Hematopoietic multipotent progenitor cell treated with erythropoietin and hydrocortisone succinate and interleukin-3 and kit ligand, for 8 days (in vitro differentiated cells): ENCODE results near the gene VEPH1.

ENCODE experiments used
- DNase-seq: peaks from one replicate; pipeline ENCODE4 v3.0.0-alpha.2; 2015

Gene VEPH1

DNA sequence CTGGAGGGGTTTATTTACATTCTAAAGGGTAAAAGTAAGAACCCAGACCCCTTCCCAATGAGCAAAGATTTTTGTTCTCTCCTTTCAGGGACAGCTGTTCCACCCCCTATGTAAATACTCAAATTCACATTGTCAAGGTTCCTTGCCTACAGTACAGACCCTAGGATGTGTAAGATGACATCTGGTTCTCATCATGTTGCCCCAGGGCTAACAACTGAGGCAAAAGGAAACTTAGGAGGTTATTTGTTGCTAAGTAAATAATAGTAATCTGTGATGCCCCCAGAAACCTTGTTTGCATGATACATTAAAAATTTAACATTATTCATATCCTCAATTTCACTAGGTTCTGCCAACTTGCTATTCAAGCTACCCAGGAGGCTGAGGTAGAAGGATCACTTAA, 208.3 kb downstream of the VEPH1 start:
- DNase-seq = no peak

DNA sequence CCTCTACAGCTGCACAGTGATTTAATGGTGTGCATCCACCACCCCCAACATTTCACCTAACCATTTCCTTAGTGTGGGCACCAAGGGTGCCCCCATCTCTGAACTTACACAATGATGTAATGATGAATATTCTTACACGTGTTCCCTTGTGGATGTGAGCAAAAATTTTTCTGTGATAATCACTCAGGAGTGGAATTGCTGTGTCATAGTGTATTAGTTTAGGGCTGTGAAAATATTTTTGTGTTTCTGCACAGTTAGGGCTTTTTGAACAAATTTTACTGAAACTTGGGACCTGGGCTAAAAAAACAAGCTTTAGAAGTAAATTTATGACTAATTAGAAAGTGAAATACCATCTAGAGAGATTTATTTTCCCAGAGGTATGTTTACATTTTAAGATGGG, 208.7 kb downstream of the VEPH1 start:
- no peak for DNase-seq

- no peak for DNase-seq
Measured at GRCh38 chr3:157290766-157291165, 212.4 kb downstream of the VEPH1 start.

DNA sequence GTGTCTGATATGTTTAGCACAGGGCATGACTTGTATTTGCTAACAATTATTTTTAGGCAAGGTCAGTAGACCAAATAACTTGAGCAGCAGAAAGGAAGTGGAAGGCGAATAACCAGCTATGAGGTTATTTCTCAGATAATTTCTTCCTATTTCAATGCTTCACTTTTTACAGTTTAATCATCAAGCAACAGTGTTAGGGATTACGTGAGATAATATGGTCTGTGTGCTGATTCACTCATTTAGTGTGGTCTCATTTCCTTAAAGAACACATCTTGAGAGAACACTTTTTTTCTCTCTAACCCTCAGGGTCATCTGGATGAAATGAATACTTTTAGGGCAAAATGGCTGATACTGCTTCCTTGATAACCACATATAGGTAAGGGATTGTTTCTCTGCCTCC, 217.2 kb downstream of the VEPH1 start:
- DNase-seq = no peak

GRCh38 chr3:157285141-157285540, 218.1 kb downstream of the VEPH1 start:
- DNase-seq = no peak

- no peak for DNase-seq
Measured at GRCh38 chr3:157284688-157285087, 218.5 kb downstream of the VEPH1 start.

GRCh38 chr3:157282261-157283191, 220.7 kb downstream of the VEPH1 start:
- DNase-seq = no peak

DNA sequence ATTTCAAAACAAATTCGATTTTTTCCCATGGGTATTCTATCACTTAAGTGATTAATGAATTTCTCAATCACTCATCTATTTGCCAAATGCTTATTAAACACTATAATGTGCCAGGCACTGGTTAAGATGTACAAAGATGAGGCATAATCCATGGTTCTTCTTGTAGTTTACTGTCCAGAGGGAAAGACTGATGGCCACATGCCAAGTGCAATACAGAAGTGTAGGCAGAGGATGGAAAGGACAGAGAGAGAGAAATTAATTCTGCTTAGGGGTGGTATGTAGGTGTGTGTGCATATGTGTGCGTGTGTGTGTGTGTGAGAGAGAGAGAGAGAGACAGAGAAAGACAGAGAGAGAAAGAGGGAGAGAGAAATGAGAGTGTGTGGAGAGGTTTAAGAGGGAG, 222.4 kb downstream of the VEPH1 start:
- DNase-seq = no peak

- no peak for DNase-seq
Measured at GRCh38 chr3:157280354-157280753, 222.9 kb downstream of the VEPH1 start.

GRCh38 chr3:157279237-157279636, 224.0 kb downstream of the VEPH1 start:
- no peak for DNase-seq

DNA sequence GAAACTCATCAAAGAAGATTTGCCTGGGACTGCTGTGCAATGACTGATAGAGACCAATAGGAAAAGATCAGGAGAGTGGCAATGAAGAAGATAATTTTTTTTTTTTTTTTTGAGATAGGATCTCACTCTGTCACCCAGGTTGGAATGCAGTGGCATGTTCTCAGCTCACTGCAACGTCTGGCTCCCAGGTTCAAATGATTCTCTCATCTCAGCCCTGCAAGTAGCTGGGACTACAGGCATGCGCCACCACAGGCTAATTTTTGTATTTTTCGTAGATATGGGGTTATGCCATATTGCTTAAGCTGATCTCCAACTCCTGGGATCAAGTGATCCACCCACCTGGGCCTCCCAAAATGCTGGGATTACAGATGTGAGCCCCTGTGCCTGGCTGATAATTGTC, 226.4 kb downstream of the VEPH1 start:
- DNase-seq = no peak

- no peak for DNase-seq
Measured at GRCh38 chr3:157275832-157276231, 227.4 kb downstream of the VEPH1 start.

- no peak for DNase-seq
Measured at GRCh38 chr3:157274644-157275137, 228.5 kb downstream of the VEPH1 start.

DNA sequence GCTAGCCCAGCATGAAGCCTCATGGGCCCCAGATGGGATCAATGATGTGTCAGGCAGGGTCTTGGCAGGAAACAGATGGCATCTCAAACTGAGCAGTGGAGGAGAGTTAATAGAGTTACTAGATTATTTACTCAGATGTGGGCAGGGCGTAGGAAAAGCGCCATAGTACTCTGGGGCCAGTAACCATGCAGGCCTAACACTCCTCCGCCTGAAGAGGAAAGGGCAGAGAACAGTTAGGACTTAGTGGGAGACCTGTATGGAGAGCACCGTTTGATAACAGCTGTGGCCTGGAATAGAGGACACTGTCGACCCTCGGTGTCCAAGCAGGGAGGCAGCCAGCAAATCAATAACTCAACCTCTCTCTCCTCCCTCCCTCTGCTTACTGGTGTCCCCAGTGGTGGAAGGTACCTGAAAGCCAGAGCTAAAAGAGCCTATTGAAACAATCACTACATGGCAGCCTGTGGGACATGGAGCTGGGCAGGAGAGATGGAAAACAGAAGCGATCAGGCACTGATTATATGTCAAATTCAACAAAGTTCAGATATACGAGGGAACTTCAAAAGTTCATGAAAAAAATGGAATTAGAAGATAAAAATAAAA, 231.8 kb downstream of the VEPH1 start:
- no peak for DNase-seq

- DNase-seq = no peak
Measured at GRCh38 chr3:157268026-157268425, 235.2 kb downstream of the VEPH1 start.

DNA sequence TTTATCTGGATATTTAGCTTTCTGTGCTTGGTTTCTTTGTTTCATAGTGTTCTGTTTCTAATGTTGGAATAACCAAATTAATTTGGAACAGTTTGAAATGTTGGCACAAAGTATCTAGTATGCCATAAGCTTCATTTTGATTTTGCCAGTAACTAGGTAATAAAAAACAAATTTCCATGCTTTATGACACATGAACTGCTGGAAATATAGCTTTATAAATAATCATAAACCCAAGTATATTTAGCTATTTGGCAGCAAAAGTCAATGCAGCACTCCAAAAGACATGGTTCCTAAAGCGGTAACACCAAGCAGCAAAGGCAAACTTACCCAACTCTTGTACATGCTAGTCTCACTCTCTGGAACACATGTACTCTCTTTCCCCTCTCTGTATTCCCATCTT, 237.3 kb downstream of the VEPH1 start:
- DNase-seq = no peak

DNA sequence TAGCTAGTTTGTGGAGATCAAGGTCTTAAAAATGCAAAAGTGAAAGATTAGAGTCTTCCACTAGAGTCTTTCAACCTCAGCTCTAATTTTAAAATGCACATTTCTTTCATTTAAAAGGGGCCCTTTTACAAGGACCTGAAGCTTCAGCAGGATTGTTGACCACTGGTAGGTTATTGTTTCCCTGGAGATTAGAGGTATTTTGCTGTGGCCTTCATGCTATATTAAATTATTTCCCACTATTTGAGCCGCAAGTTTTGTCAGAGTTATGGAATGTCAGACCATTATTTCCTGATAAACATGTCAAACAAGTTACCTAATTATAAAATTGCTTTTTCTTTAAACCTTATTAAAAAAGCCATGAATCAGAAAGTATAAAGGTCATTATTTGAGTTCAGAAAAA, 240.2 kb downstream of the VEPH1 start:
- DNase-seq = no peak

GRCh38 chr3:157261000-157261399, 242.2 kb downstream of the VEPH1 start:
- DNase-seq = no peak

GRCh38 chr3:157259825-157260224, 243.4 kb downstream of the VEPH1 start:
- DNase-seq = no peak

GRCh38 chr3:157257101-157257500, 246.1 kb downstream of the VEPH1 start:
- DNase-seq = no peak

DNA sequence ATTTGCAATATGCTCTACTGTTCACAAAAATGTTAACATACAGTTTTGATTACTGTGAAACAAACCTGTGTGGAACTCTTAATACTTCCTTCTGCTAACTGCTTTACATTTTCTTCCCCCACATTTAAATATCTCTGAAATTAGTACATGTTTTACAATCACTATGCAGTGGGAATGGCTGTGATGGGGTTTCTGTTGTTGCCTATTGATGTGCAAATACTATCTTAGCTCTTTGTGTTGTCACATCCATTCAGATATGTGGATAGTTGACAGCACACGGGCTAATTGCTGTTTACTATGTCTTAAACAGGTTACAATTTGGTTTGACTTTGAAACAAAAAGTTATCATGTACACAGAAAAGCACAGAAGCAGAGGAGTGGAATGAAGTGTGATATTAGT, 247.4 kb downstream of the VEPH1 start:
- no peak for DNase-seq

DNA sequence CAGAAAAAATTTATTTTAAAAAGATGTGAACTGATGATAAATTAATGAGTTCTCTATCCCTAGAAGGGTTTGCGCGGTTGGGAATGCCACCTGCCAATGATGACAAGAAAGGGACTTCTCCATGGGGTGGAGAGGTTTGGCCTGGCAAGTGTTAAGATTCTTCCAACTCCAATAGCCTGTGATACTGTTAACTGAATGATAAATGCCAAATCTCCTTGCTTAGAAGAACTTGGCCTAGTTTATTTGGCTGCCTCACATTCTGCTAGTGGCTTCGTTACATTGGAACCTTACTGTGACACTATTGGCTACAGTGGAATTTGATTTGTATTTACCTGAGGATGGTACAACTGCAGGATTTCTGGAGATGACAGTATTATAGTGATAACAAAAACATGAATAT, 251.5 kb downstream of the VEPH1 start:
- no peak for DNase-seq

DNA sequence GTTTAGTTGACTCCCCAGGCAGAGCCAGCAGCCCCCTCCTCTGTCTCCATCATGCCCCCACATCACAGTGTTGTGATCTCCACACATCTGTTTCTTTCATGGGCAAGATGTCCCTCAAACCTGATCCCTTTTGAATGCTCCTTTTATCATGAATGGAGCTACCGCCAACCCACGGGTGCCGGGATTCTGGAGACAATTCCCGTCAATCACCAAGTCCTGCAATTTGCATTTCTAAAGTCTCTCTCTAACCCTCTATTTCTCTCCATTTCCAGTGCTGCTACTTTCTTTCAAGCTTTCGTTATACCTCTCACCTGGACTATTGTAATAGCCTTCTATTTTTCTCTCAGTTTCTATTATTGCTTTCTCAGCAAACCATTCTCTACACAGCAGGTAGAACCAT, 253.6 kb downstream of the VEPH1 start:
- no peak for DNase-seq
